T-cell (primary cell): Measurements from ENCODE around the gene DDX28. TPM values are rescaled to one million over a fixed set of nuclear protein-coding genes. Genes with fewer than 3 reads are reported as not detected.
"Not testable (repeated sequence)": the region's sequence is repeated elsewhere in the genome, so short reads cannot be mapped to it uniquely, and the experiment has no call there.

Experiments
- ATAC-seq, 4 experiments: fragments of 200-7000 bp in 3 of 4; fragments of 150-1000 bp in 1 of 4; cut with Tn5 transposase; replicated peaks in 1 of 4; 1 replicate in 3 of 4; 2 replicates in 1 of 4; pipeline ENCODE4 v1.10.0; 2021; ENCODE audit warnings: moderate library complexity in 3 of 4, mild to moderate bottlenecking in 2 of 4, moderate number of reproducible peaks in 1 of 4
- CTCF ChIA-PET, 2 donors: fragments of 300-600 bp; sonication (Branson Sonifier 250); formaldehyde crosslinking; loops; one replicate each; lab custom pipeline; 2022; ENCODE audit warnings: antibody characterized with exemption in 2 of 2; lab: Charles Lee
- POLR2A ChIA-PET, 2 donors: fragments of 300-600 bp; sonication (Branson Sonifier 250); formaldehyde crosslinking; loops; one replicate each; lab custom pipeline; 2022; ENCODE audit warnings: antibody characterized with exemption in 2 of 2; lab: Charles Lee
- DNase-seq, 35 experiments: peaks; one replicate each; pipeline versions ENCODE4 v3.0.0 to v3.0.0-alpha.2; 2013 to 2023
- H3K27ac ChIP-seq: one replicate; pipeline ENCODE4 v1.5.1; 2013; ENCODE audit warnings: low read length
- H3K27me3 ChIP-seq, 2 experiments: replicated peaks in 1 of 2; 1 replicate in 1 of 2; 2 replicates in 1 of 2; pipeline versions ENCODE4 v1.6.1 to v1.7.0; 2013; ENCODE audit warnings: low read length in 1 of 2, mixed read lengths in 1 of 2; ENCODE audit not compliant: control insufficient read depth in 2 of 2, insufficient read depth in 2 of 2; ENCODE audit errors: extremely low read depth in 1 of 2
- H3K36me3 ChIP-seq, 2 donors: 1 replicate in 1 of 2; 2 replicates in 1 of 2; pipeline versions ENCODE4 v1.6.1 to v1.7.0; 2013; ENCODE audit warnings: low read length in 1 of 2; ENCODE audit not compliant: control insufficient read depth in 2 of 2, insufficient read depth in 1 of 2; ENCODE audit errors: extremely low read depth in 1 of 2
- H3K4me1 ChIP-seq, 2 experiments: 1 replicate in 1 of 2; 2 replicates in 1 of 2; pipeline versions ENCODE4 v1.6.1 to v1.7.0; 2013; ENCODE audit warnings: low read length in 2 of 2, mixed read lengths in 1 of 2; ENCODE audit not compliant: insufficient read depth in 2 of 2, control insufficient read depth in 1 of 2; ENCODE audit errors: extremely low read depth in 1 of 2
- H3K4me3 ChIP-seq, 2 donors: 1 replicate in 1 of 2; 2 replicates in 1 of 2; pipeline versions ENCODE4 v1.5.1 to v1.7.0; 2013; ENCODE audit warnings: mild to moderate bottlenecking in 2 of 2, low read length in 1 of 2, moderate library complexity in 1 of 2; ENCODE audit not compliant: control insufficient read depth in 1 of 2; ENCODE audit errors: extremely low read depth in 1 of 2
- H3K9me3 ChIP-seq: 2 replicates; pipeline ENCODE4 v1.7.0; 2013
- H3K27ac Mint-ChIP-seq, 2 donors: one replicate each; pipeline ENCODE4 v1.8.0; 2020 to 2021; ENCODE audit warnings: mild to moderate bottlenecking in 2 of 2, mixed read lengths in 2 of 2
- H3K27me3 Mint-ChIP-seq, 2 donors: one replicate each; pipeline ENCODE4 v1.8.0; 2021 to 2022; ENCODE audit warnings: mixed read lengths in 2 of 2
- H3K36me3 Mint-ChIP-seq: one replicate; pipeline ENCODE4 v1.8.0; 2021; ENCODE audit warnings: mixed read lengths
- H3K4me1 Mint-ChIP-seq, 3 donors: one replicate each; pipeline ENCODE4 v1.8.0; 2020 to 2022; ENCODE audit warnings: mixed read lengths in 3 of 3, mild to moderate bottlenecking in 1 of 3
- H3K4me3 Mint-ChIP-seq, 3 donors: one replicate each; pipeline ENCODE4 v1.8.0; 2020 to 2022; ENCODE audit warnings: mild to moderate bottlenecking in 3 of 3, mixed read lengths in 3 of 3, moderate library complexity in 3 of 3
- H3K9me3 Mint-ChIP-seq, 3 donors: one replicate each; pipeline ENCODE4 v1.8.0; 2020 to 2022; ENCODE audit warnings: mixed read lengths in 3 of 3
- WGBS: methylation state at CpG from one replicate; pipeline ENCODE4 v1.1.5; 2013; ENCODE audit warnings: missing lambda C conversion rate; ENCODE audit not compliant: insufficient coverage; 5-methylcytosine and 5-hydroxymethylcytosine counted together
- total RNA-seq, 35 experiments: library from RNA in 6 of 35; stranded (reverse) in 6 of 35; fragments of 120-200 nt in 1 of 35; gene quantifications; one replicate each; pipeline versions ENCODE4 v1.2.1 to v1.2.4 and lab custom pipeline; 2013 to 2026

The DDX28 gene
- total RNA-seq, 5 donors from 2014 or later (not counting 1 experiment from before 2014, with no cell fraction given), result 15.5 to 21.0 (median 17.6) TPM

DNA sequence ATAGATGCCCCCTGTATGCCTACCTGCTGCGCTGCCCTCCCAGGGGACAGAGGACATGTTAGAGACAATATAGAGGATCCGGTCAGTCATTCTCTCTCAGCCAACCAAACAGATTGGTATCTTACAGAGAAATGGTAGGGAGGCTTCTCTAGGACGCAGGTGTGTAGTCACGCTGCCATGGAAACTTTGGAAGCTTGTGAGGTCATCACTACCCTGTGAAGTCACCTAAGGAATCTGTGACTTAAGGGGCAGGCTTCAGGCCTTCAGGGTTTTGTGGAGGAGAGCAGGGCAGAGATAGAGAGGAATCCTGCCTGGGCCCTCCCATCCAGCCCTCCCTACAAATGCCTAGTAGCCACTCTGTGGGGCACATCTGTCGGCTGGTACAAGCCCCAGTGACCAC is 7.4 kb downstream of the DDX28 start, which contains the start of gene DPEP2NB:
Gene DPEP2NB, minus strand, starts transcription at position 231 of the 400 bp plus-strand sequence. Its CDS starts 141 bp downstream, at position 90.
- H3K4me3 Mint-ChIP-seq, result no peak within 1 kb of the TSS
- CTCF ChIA-PET, result no interaction called here
- no peaks in the 10 kb centered on the region for H3K9me3 Mint-ChIP-seq

GRCh38 chr16:68013440-68013839 is 9.6 kb downstream of the DDX28 start:
- H3K27me3 Mint-ChIP-seq, result no peaks in the 10 kb centered on the region
- no CpG with 5 or more reads among the region's 1 CpG for WGBS
- H3K9me3 Mint-ChIP-seq, result no peaks in the 10 kb centered on the region
- CTCF ChIA-PET, result no interaction called here
- ATAC-seq (peak in 3 of 4 experiments; percentile 44 to 79 (median 61)), DNase-seq (peak in 1 of 35 experiments; percentile 11)
- Histone ChIP-seq H3K27me3 (no peaks in the 10 kb centered on the region), H3K36me3 (no peaks in the 10 kb centered on the region), H3K9me3 (no peaks in the 10 kb centered on the region), H3K27ac (no peak overlapping the region), H3K4me3 (no peak overlapping the region), H3K4me1 (peaks cover 2 to 15% of the 10 kb centered on the region in 2 experiments)
- peak overlapping the region in 1 of 3 donors; percentile 33 for H3K4me3 Mint-ChIP-seq
- peaks cover 7 to 25% (median 16%) of the 10 kb centered on the region in 3 donors for H3K4me1 Mint-ChIP-seq
- no peaks in the 10 kb centered on the region for H3K36me3 Mint-ChIP-seq
- POLR2A ChIA-PET, result interaction anchor here in 1 of 2 donors (0.7 kb wide), 1 partner anchor 207 kb away, joined by 3 read pairs; the partner anchor contains the start of gene RANBP10
- H3K27ac Mint-ChIP-seq, result peak overlapping the region; percentile 16 to 87

More for the DNA sequence above, 7.4 kb downstream of the DDX28 start, which contains the start of gene DPEP2NB:
- DNase-seq (no peak), ATAC-seq (no peak)
- Mint-ChIP-seq H3K27ac (peak within 1 kb of the TSS in 1 of 2 donors; percentile 18), H3K27me3 (no peaks in the 10 kb centered on the region), H3K4me1 (peaks cover 7 to 10% (median 8%) of the 10 kb centered on the region in 3 donors), H3K36me3 (no peaks in the 10 kb centered on the region)
- Histone ChIP-seq H3K9me3 (no peaks in the 10 kb centered on the region), H3K36me3 (peaks cover 0 to 3% of the 10 kb centered on the region in 2 donors), H3K4me3 (no peak within 1 kb of the TSS), H3K27me3 (no peaks in the 10 kb centered on the region), H3K27ac (no peak within 1 kb of the TSS), H3K4me1 (peaks cover 2 to 11% of the 10 kb centered on the region in 2 experiments)
- WGBS, result no CpG with 5 or more reads among the region's 5 CpGs
- POLR2A ChIA-PET, result interaction anchor here in 1 of 2 donors (0.6 kb wide), 1 partner anchor 14 kb away, joined by 4 read pairs; no protein-coding TSS in a partner anchor

DNA sequence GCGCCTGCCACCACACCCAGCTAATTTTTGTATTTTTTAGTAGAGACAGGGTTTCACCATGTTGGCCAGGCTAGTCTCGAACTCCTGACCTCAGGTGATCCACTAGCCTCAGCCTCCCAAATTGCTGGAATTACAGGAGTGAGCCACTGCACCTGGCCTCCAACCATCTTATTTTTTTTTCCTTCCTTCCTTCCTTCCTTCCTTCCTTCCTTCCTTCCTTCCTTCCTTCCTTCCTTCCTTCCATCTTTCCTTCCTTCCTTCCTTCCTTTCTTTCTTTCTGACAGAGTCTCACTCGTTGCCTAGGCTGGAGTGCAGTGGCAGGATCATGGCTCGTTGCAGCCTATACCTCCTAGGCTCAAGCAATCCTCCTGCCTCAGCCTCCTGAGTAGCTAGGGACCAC is 13.2 kb downstream of the DDX28 start:
- peaks cover 19 to 39% of the 10 kb centered on the region in 2 experiments for H3K4me1 ChIP-seq
- DNase-seq, H3K4me3 Mint-ChIP-seq, H3K27me3 ChIP-seq, H3K36me3 ChIP-seq, H3K36me3 Mint-ChIP-seq, CTCF ChIA-PET, POLR2A ChIA-PET, H3K27me3 Mint-ChIP-seq, H3K4me3 ChIP-seq, H3K27ac ChIP-seq, H3K9me3 ChIP-seq, ATAC-seq, H3K9me3 Mint-ChIP-seq: not testable (repeated sequence)
- WGBS, result 100% methylated on average over 1 of the region's 4 CpGs
- peak overlapping the region; percentile 48 to 74 for H3K27ac Mint-ChIP-seq
- H3K4me1 Mint-ChIP-seq, result peaks cover 25 to 43% (median 35%) of the 10 kb centered on the region in 3 donors

GRCh38 chr16:68009157-68009735 is 13.8 kb downstream of the DDX28 start:
- Mint-ChIP-seq H3K27ac (peak overlapping the region; percentile 27 to 74), H3K36me3 (no peaks in the 10 kb centered on the region), H3K27me3 (no peaks in the 10 kb centered on the region), H3K4me3 (no peak overlapping the region), H3K9me3 (no peaks in the 10 kb centered on the region), H3K4me1 (peaks cover 30 to 46% (median 39%) of the 10 kb centered on the region in 3 donors)
- Histone ChIP-seq H3K4me3 (no peak overlapping the region), H3K27me3 (no peaks in the 10 kb centered on the region), H3K4me1 (peaks cover 19 to 45% of the 10 kb centered on the region in 2 experiments), H3K36me3 (no peaks in the 10 kb centered on the region), H3K27ac (no peak overlapping the region), H3K9me3 (no peaks in the 10 kb centered on the region)
- ChIA-PET CTCF (no interaction called here), POLR2A (no interaction called here)
- DNase-seq (no peak), ATAC-seq (no peak)
- WGBS, result 92% methylated on average over 7 of the region's 9 CpGs

GRCh38 chr16:68005786-68006286 is 17.2 kb downstream of the DDX28 start:
- Mint-ChIP-seq H3K9me3 (no peaks in the 10 kb centered on the region), H3K27ac (peak overlapping the region; percentile 96 to 100), H3K36me3 (no peaks in the 10 kb centered on the region), H3K4me3 (peak overlapping the region; percentile 5 to 57 (median 44)), H3K27me3 (no peaks in the 10 kb centered on the region), H3K4me1 (peaks cover 41 to 52% (median 47%) of the 10 kb centered on the region in 3 donors)
- CTCF ChIA-PET, result interaction anchor here in 1 of 2 donors (0.7 to 1.0 kb wide), 2 partner anchors 11 to 14 kb away, joined by 3 to 4 read pairs; no protein-coding TSS in a partner anchor
- peaks cover 19 to 58% of the 10 kb centered on the region in 2 experiments for H3K4me1 ChIP-seq
- H3K9me3 ChIP-seq, result no peaks in the 10 kb centered on the region
- ATAC-seq (peak; percentile 96 to 100 (median 99)), DNase-seq (peak; percentile 33 to 87 (median 61))
- no peaks in the 10 kb centered on the region for H3K36me3 ChIP-seq
- 7% methylated on average over 5 of the region's 6 CpGs for WGBS
- H3K27me3 ChIP-seq, result no peaks in the 10 kb centered on the region
- POLR2A ChIA-PET, result interaction anchor here in 1 of 2 donors (0.5 to 1.2 kb wide), 3 partner anchors 17 to 199 kb away, joined by 3 to 9 read pairs (median 6); partner anchors contain the start of genes DDX28, DUS2 and TSNAXIP1
- no peak overlapping the region for H3K4me3 ChIP-seq
- peak overlapping the region; percentile 75 for H3K27ac ChIP-seq

- H3K27ac Mint-ChIP-seq, result peak overlapping the region; percentile 96 to 100
- Histone ChIP-seq H3K36me3 (no peaks in the 10 kb centered on the region), H3K4me1 (peaks cover 23 to 63% of the 10 kb centered on the region in 2 experiments), H3K27me3 (no peaks in the 10 kb centered on the region), H3K4me3 (no peak overlapping the region), H3K9me3 (no peaks in the 10 kb centered on the region), H3K27ac (peak overlapping the region; percentile 75)
- no peaks in the 10 kb centered on the region for H3K36me3 Mint-ChIP-seq
- ChIA-PET POLR2A (interaction anchor here in 1 of 2 donors (0.7 kb wide), 1 partner anchor 198 kb away, joined by 3 read pairs; the partner anchor contains the start of gene TSNAXIP1), CTCF (interaction anchor here in 1 of 2 donors (1.0 kb wide), 1 partner anchor 11 kb away, joined by 3 read pairs; no protein-coding TSS in a partner anchor)
- peak overlapping the region in 2 of 3 donors; percentile 5 to 57 for H3K4me3 Mint-ChIP-seq
- H3K9me3 Mint-ChIP-seq, result no peaks in the 10 kb centered on the region
- ATAC-seq, result no peak
- WGBS, result no CpG with 5 or more reads among the region's 9 CpGs
- DNase-seq, result no peak
- H3K4me1 Mint-ChIP-seq, result peaks cover 46 to 57% (median 46%) of the 10 kb centered on the region in 3 donors
- no peaks in the 10 kb centered on the region for H3K27me3 Mint-ChIP-seq
These were observed 17.8 kb downstream of the DDX28 start for GRCh38 chr16:68005211-68005610.
